Keratinocyte (primary cell): ENCODE data around the gene ZNF628.

Source experiments
- CTCF ChIP-seq, 3 experiments: IDR thresholded peaks in 1 of 3; conservative IDR thresholded peaks in 1 of 3; optimal IDR thresholded peaks in 1 of 3; 2 replicates in 2 of 3; 3 replicates in 1 of 3; pipeline versions ENCODE3 to v1.5.1; 2011; ENCODE audit warnings: low read length in 3 of 3, mild to moderate bottlenecking in 3 of 3, moderate library complexity in 2 of 3, control low read depth in 1 of 3, inconsistent platforms in 1 of 3; ENCODE audit not compliant: insufficient read depth in 2 of 3; ENCODE audit errors: extremely low read depth in 1 of 3
- EZH2 ChIP-seq: IDR thresholded peaks from one replicate; pipeline ENCODE4 v1.6.1; 2012; ENCODE audit warnings: inconsistent platforms, mild to moderate bottlenecking, low read length, moderate library complexity

GRCh38 chr19:55502197-55502952 is 26.0 kb downstream of the ZNF628 start:
- no peak for TF ChIP-seq CTCF (optimal IDR thresholded peaks at IDR 0.05 in 1 of 3, IDR thresholded peaks at IDR 0.05 in 1 of 3, conservative IDR thresholded peaks at IDR 0.05 in 1 of 3; ENCODE audit: extremely low read depth in 1 of 3, insufficient read depth in 2 of 3, low read length in 3 of 3)
- TF ChIP-seq EZH2 = no peak
